Neural cell (in vitro differentiated cells): ENCODE results near the gene BHMT2.

Experiments
- EP300 ChIP-seq: fragments of 450-650 bp; conservative IDR thresholded peaks from 2 replicates; pipeline ENCODE4 v1.6.1; 2014; ENCODE audit warnings: antibody characterized with exemption, mild to moderate bottlenecking, moderate library complexity; ENCODE audit not compliant: poor library complexity, severe bottlenecking
- SMC3 ChIP-seq: fragments of 450-650 bp; conservative IDR thresholded peaks from 2 replicates; pipeline ENCODE4 v1.6.1; 2014; ENCODE audit warnings: antibody characterized with exemption, mild to moderate bottlenecking, moderate library complexity; ENCODE audit not compliant: poor library complexity

DNA sequence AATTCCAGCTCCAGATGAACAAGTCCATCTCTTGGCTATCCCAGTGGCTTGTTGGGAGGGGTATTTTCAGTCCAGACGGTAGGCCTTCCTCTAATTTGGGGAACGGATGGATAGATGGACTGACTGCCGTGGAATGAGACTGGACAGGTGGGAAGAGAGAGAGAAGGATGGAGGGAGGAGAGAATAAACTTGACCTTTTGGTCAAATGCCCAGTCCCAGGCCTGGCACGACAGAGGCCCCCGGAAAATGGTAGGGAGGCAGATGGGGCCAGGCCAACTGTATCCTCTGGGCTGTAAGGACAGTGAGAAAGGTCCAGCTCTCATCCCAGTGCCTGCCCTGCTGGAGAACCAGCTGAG, 43.1 kb downstream of the BHMT2 start:
- TF ChIP-seq SMC3 (no peak), EP300 (no peak)
